ENCODE data around the gene PTPRO.

Gene PTPRO

DNA sequence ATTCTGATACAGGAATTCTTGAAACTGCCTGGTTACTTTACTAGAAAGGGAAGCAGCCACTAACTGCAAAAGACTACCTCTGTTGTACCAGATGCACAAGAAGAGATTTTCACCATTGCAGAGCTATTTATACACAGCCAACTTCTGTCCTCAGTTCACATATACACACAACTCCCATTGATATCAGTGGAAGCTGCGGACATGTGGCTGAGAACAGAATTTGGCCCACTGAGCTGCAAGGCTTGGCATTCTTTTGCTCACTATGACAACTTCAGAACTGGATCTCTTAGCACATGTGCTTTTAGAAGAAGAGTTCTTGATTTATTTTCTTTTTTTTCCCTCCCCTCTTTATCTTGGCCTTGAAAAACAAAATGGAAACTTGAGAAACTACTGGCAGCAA lies 28.3 kb downstream of the PTPRO start:
- DNase-seq (ENCODE audit: low read depth in 2 of 2) = no peak

- DNase-seq (ENCODE audit: low read depth in 2 of 2) = no peak
These were observed 33.5 kb downstream of the PTPRO start for GRCh38 chr12:15355766-15356165.

GRCh38 chr12:15356951-15357364 lies 34.6 kb downstream of the PTPRO start:
- DNase-seq (ENCODE audit: low read depth in 2 of 2) = no peak

DNA sequence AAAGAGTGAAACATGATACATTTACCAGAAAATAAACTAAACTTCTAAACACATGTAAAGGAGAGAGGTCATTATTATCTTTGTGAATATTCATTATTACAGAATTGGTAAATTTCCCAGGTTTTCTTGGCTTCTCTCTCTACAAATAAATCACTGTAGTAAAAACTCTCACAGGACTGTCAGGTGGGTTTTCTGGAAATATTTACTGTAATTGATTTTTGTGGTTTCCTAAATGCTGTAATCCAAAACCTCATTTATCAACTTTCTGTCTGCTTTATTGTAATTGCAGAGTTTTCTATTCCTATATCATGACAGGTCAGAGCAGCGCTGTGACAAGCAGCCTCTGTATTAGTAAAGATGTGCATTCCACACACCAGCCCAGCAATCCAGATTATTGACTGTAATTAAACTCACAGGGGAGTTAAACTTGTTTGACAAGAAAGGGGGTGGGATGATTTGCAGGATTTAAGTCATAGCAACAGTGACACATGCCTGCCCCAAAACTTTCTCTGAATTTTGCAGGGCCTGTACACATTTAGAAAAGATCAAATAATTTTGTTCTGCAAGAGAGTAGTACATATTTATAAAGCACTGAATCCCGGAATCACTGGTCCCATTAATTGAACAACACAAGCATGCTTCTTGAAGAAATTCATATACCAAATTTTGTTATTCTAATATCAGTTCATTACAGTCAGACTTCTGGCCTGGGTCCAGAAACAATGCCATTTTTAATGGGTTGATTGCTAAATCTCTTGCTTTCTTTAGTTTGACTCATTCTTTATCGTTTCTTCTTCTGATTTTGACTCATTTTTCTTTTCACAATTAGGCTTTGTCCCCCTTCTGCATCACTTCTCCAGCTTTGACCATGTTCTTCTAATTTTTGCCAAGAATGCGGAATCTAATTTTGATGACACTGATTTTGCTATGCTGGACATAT lies 42.2 kb downstream of the PTPRO start:
- DNase-seq (ENCODE audit: low read depth in 2 of 2) = no peak

- no peak for DNase-seq (ENCODE audit: low read depth in 2 of 2)
These were observed 46.5 kb downstream of the PTPRO start for GRCh38 chr12:15368812-15369211.

DNA sequence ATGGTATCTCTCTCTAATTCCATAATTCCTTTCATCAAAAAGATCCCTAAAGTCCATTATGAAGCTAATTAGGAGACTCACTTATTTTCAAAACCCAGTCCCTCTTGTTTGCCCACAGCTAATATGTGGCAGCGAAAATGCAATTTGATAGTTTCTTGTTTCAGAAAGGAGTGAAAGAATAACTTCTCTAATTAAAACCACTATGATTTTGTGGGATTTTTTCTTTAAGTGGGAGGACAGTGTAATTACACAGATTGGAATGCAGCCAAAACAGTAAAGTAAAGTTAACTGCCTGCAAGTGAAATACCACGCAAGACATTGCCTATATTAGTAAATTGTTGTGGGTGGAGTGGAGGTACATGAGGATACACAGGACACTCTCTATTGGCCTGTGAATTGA lies 50.0 kb downstream of the PTPRO start:
- DNase-seq (ENCODE audit: low read depth in 2 of 2) = no peak

- DNase-seq (ENCODE audit: low read depth in 2 of 2) = no peak
These were observed 65.5 kb downstream of the PTPRO start for GRCh38 chr12:15387772-15388171.

- no peak for DNase-seq (ENCODE audit: low read depth in 2 of 2)
These were observed 67.3 kb downstream of the PTPRO start for GRCh38 chr12:15389561-15389960.

- no peak for DNase-seq (ENCODE audit: low read depth in 2 of 2)
These were observed 70.7 kb downstream of the PTPRO start for GRCh38 chr12:15393037-15393436.

DNA sequence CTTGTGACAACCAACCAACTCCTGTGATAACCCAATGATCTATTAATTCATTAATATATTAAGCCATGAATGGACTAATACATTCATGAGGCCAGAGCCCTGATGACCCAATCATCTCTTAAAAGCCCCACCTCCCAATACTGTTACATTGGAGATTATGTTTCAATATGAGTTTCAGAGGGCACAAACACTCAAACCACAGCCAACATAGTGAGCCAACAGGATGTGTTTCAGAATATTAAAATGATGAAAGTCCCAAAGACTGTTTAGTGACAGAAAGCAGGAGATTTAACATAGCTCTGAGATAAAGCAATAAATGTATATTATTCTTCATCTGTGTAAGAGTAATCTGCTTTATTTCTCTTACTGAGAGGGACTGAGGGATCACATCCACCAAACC lies 71.7 kb downstream of the PTPRO start:
- DNase-seq (ENCODE audit: low read depth in 2 of 2) = no peak

DNA sequence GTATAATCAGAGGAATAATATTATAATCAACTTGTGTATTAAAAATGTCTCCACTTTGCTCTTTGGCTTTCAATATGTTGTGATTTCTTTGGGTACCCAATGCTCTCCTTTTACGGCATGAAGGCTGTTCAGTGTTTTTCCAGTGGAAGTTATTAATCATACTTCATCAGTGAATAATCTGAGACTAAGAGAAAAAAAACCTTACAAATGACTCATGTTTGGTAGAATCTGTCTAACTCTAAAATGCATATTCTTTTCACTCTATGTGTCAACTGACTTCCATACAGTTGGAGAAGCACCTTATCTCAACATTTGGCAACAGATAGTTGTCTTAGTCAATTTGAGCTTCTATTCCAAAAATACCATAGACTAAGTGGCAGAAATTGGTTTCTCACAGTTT lies 82.2 kb downstream of the PTPRO start:
- DNase-seq (ENCODE audit: low read depth in 2 of 2) = no peak

- no peak for DNase-seq (ENCODE audit: low read depth in 2 of 2)
These were observed 83.3 kb downstream of the PTPRO start for GRCh38 chr12:15405606-15406005.

DNA sequence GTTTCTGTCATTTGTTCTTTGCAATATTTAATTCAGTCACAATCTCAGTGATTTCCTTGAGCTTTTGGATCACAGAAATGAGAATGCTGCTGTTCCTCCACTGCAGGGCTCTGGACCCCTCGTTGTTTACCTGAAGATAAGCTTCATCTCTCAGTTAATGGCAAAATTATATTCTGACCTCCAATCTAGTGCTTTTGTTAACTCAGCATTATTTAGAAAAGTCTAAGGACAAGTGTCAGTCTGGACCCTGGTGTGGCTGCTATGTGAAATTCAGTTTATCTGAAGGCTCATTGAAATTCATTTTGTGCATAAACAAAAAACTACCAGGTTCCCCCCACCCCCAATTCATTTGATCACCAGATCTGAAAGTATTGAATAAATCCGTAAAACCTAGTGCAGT lies 84.7 kb downstream of the PTPRO start:
- DNase-seq (ENCODE audit: low read depth in 2 of 2) = no peak

- DNase-seq (ENCODE audit: low read depth in 2 of 2) = no peak
These were observed 89.5 kb downstream of the PTPRO start for GRCh38 chr12:15411842-15412241.

- DNase-seq (ENCODE audit: low read depth in 2 of 2) = no peak
These were observed 95.4 kb downstream of the PTPRO start for GRCh38 chr12:15417691-15418090.

DNA sequence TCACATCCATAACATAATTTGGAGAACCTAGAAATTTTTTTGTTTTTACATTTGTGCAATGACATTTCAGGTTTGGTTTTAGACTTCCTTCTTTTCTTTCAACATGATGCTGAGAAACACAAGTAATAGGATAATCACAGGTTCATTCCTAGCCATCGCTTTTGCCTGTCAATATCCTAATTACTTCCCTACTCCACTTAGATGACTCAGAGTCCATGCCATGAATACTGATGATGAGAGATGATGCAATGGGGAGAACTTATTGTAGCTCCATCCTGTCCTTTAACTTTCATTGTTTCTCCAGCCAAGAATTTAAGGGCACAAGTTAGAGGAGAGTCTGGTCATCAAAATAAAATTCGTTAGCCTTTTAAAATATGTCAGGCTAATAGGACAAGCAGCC lies 101.3 kb downstream of the PTPRO start:
- DNase-seq (ENCODE audit: low read depth in 2 of 2) = no peak

GRCh38 chr12:15427913-15428312 lies 105.6 kb downstream of the PTPRO start:
- no peak for DNase-seq (ENCODE audit: low read depth in 2 of 2)

- no peak for DNase-seq (ENCODE audit: low read depth in 2 of 2)
These were observed 106.3 kb downstream of the PTPRO start for GRCh38 chr12:15428632-15429031.

DNA sequence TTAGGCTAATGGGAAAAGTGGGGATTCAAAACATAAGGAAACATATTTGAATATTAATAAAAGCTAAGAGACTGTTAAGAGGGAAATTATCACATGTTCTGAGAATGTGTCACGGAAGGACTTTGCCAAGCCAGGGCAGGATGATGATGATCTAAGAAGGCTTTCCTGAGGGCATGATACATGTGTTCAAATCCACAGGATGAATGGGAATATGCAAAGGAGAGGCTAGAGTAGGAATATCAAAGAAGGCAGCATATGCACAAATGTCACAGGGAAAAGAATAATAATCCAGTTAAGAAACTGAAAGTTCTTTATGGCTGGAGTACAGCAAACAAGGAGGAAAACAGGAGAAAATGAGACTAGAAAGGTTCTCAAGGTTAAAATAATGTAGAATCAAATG lies 107.0 kb downstream of the PTPRO start:
- DNase-seq (ENCODE audit: low read depth in 2 of 2) = no peak

DNA sequence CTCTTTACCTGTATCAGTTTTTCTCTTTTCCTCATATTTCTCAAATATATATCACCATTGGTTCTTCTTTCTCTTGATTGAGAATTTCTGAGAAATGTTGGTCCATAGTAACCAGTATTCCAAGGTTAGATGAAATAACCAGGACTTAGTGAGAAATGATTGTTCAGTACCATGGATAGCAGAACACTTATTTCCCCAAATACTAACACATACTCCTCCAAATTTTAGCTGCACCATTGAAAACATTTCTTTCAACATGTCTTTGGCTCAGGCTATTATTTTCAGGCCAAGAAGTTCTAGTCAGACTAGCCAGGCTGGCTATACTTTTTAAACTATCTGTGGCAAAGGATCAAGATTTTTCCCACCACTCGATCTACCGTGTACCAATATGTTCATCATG lies 113.3 kb downstream of the PTPRO start:
- DNase-seq (ENCODE audit: low read depth in 2 of 2) = no peak

- no peak for DNase-seq (ENCODE audit: low read depth in 2 of 2)
These were observed 117.2 kb downstream of the PTPRO start for GRCh38 chr12:15439459-15439858.

GRCh38 chr12:15443050-15443449 lies 120.7 kb downstream of the PTPRO start:
- DNase-seq (ENCODE audit: low read depth in 2 of 2) = no peak

DNA sequence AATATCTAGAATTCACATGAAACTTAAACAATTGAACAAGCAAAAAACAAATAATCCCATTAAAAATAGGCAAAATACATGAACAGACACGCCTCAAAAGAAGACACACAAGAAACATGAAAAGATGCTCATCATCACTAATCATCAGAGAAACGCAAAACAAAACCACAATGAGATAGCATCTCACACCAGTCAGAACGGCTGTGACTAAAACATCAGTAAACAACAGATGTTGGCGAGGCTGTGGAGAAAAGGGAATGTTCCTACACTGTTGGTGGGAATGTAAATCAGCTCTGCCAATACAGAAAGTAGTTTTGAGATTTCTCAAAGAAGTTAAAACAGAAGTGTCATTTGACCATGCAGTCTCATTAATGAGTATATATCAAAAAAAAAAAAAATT lies 121.3 kb downstream of the PTPRO start:
- DNase-seq (ENCODE audit: low read depth in 2 of 2) = no peak

DNA sequence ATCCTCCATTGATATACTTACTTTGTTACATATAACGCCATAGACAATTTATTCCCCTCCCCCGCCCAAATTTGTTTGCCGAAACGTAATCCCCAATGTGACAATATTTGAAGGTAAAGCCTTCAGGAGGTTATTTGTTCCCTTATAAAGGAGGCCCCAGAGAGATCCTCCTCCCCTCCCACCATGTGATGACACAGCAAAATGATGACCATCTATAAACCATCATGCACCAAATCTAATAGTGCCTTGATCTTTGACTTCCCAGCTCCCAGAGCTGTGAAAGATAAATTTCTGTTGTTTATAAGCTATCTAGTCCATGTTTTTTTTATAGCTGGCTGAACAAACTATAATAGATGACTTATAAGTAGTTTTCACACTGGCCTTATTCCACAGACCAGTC lies 122.2 kb downstream of the PTPRO start:
- DNase-seq (ENCODE audit: low read depth in 2 of 2) = no peak

Data from stimulated activated CD4-positive, alpha-beta T cell treated with anti-CD3 and anti-CD28 coated beads, Interleukin-4, amount 100 ng/mL, for 48 hours (primary cell).